Measurements from ENCODE around the gene FGFR4.

Gene FGFR4

DNA sequence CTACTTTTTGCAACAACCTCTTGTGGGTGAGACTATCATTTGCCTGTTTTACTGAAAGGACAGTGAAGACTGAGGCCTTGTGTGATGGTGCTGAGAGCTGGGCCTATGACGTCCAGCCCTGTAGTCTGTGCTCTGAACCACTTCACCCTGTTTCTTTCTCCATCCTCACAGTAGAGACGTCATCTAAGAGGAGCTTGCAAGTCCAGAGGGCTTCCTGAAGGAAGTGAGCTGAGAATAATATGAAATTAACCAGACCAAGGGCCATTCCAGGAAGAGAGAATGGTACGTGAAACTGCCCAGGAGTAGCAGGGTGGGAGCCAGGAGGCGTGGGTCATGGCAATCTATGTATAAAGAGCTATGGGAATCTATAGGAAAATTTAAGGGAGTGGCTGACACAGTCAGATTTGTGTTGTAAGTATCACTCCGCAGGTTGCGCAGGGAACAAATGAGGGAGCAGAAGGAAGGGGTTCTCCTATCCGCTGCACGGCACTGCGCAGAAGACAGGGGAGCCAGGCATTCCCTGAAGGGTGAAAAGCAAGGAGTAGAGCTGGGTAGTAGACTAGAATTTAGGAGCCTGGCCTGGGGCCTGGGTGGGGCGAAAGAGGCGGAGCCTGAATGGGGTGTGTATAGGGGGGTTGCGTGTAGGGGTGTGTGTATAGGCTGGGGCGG is 596 bp upstream of the FGFR4 start:
- no peak for DNase-seq

DNA sequence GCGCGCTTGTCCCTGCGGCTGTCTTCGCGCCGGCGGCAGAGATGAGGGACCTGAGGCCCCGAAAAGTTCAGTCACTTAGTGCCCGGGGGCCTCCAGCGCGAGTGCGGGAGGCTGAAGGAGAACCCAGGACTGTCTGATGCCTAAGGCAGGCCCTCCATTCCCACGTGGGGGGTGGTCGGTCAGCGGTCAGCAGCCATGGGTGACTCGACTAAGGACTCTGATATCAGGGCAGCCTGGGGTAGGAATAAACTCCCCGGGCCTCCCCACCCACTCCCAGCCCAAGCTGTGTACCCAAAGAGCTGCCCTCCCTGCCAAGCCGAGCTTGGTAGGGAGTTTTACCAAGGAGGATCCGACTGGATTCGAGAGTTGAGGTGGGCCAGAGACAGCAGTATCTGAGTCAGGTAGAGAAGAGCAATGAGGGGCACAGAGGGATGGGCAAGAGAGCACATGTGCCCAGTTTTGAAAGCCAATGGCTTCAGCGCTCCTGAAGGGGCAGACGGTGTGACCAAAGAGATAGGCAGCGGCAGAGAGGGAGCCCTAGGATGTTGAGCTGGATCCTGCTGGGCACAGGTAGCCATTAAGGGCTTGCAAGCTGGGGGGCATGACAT is 787 bp downstream of the FGFR4 start:
- no peak for DNase-seq

DNA sequence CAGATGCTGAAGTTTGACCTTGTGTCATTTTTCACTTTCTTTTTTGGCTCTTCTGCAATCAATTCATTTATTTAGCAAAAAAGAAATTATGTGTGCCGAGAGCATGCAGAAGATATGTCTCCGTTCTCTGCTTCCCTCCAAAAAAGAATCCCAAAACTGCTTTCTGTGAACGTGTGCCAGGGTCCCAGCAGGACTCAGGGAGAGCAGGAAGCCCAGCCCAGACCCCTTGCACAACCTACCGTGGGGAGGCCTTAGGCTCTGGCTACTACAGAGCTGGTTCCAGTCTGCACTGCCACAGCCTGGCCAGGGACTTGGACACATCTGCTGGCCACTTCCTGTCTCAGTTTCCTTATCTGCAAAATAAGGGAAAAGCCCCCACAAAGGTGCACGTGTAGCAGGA is 2.4 kb downstream of the FGFR4 start:
- DNase-seq = no peak

DNA sequence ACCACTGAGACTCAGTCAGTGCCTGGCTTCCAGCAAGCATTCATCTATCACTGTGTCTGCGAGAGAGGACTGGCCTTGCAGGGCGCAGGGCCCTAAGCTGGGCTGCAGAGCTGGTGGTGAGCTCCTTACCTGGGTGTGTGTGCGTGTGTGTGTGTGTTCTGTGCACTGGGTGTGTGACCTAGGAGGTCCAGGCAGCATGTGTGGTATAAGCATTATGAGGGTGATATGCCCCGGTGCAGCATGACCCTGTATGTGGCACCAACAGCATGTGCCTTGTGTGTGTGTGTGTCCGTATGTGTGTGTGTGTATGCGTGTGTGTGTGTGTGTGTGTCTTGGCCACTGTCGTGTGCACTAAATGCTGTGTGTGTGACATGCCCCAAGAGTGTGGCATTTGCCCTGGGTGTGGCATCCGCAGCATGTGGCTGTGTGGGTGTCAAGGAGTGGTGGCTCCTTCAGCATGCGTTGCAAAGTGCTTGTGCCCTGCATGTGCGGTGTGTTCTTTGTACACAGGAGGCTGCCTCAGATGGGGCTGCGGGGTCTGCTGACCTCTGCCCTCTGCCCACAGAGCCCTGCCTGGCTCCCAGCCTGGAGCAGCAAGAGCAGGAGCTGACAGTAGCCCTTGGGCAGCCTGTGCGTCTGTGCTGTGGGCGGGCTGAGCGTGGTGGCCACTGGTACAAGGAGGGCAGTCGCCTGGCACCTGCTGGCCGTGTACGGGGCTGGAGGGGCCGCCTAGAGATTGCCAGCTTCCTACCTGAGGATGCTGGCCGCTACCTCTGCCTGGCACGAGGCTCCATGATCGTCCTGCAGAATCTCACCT is 3.3 kb downstream of the FGFR4 start:
- no peak for DNase-seq

DNA sequence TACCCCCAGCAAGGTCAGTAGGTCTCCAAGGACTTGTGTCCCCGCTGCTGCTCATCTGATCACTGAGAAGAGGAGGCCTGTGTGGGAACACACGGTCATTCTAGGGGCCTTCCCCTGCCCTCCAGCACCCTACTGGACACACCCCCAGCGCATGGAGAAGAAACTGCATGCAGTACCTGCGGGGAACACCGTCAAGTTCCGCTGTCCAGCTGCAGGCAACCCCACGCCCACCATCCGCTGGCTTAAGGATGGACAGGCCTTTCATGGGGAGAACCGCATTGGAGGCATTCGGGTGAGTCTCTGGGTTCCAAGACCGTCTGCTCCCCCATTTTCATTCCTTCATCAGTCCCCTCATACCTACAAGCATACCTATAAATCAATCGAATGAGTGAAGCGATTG is 4.1 kb downstream of the FGFR4 start:
- no peak for DNase-seq

DNA sequence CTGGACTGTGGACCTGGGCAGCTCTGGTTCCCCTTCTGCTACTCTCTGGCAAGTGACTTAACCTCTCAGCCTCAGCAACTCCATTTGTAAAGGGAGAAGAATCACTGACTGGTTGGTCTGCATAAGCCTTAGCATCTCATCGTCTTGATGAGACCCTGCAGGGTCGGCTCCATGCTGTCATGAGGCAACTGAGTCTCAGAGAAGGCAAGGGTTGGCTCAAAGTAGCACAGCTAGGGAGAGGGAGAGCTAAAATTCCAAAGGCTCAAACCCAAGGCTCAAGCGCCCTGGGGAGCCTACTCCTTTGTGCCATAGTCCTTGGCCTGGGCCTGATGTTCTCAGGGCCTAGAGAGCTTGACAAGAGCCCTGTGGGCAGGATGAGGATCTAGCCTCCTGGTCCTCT is 4.5 kb downstream of the FGFR4 start:
- DNase-seq = no peak

DNA sequence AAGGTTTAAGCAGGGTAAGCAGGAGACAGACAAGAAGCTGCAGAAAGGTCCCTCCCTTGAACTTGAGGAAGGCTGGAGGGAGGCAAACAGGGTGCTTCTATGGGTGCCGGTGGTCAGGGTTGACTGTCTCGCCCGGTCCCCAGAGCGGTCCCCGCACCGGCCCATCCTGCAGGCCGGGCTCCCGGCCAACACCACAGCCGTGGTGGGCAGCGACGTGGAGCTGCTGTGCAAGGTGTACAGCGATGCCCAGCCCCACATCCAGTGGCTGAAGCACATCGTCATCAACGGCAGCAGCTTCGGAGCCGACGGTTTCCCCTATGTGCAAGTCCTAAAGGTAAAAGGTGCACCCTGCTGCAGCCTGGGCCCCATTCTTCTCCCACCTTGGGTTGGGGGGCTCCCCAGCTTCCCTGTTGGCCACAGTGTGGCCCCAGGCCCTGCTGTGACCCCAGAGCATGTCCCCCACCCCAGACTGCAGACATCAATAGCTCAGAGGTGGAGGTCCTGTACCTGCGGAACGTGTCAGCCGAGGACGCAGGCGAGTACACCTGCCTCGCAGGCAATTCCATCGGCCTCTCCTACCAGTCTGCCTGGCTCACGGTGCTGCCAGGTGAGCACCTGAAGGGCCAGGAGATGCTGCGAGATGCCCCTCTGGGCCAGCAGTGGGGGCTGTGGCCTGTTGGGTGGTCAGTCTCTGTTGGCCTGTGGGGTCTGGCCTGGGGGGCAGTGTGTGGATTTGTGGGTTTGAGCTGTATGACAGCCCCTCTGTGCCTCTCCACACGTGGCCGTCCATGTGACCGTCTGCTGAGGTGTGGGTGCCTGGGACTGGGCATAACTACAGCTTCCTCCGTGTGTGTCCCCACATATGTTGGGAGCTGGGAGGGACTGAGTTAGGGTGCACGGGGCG is 5.7 kb downstream of the FGFR4 start:
- no peak for DNase-seq

DNA sequence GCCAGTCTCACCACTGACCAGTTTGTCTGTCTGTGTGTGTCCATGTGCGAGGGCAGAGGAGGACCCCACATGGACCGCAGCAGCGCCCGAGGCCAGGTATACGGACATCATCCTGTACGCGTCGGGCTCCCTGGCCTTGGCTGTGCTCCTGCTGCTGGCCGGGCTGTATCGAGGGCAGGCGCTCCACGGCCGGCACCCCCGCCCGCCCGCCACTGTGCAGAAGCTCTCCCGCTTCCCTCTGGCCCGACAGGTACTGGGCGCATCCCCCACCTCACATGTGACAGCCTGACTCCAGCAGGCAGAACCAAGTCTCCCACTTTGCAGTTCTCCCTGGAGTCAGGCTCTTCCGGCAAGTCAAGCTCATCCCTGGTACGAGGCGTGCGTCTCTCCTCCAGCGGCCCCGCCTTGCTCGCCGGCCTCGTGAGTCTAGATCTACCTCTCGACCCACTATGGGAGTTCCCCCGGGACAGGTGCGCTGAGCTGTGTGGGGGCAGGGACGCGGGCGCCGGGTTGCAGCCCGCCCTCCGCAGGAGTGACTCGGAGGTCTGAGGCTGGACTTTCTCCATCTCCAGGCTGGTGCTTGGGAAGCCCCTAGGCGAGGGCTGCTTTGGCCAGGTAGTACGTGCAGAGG is 6.5 kb downstream of the FGFR4 start:
- no peak for DNase-seq

DNA sequence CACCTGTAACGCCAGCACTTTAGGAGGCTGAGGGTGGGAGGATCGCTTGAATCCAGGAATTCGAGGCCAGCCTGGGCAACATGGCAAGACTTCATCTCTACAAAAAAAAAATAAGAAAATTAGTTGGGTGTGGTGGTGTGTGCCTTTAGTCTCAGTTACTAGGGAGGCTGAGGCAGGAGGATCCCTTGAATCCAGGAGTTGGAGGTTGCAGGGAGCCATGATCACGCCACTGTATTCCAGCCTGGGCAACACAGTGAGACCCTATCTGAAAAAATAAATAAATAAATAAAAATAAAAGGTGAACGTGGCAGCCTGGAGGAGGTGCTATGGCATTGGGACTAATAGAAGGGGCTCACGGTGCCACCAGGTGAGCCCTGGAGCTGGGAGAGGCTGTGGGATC is 7.1 kb downstream of the FGFR4 start:
- no peak for DNase-seq

DNA sequence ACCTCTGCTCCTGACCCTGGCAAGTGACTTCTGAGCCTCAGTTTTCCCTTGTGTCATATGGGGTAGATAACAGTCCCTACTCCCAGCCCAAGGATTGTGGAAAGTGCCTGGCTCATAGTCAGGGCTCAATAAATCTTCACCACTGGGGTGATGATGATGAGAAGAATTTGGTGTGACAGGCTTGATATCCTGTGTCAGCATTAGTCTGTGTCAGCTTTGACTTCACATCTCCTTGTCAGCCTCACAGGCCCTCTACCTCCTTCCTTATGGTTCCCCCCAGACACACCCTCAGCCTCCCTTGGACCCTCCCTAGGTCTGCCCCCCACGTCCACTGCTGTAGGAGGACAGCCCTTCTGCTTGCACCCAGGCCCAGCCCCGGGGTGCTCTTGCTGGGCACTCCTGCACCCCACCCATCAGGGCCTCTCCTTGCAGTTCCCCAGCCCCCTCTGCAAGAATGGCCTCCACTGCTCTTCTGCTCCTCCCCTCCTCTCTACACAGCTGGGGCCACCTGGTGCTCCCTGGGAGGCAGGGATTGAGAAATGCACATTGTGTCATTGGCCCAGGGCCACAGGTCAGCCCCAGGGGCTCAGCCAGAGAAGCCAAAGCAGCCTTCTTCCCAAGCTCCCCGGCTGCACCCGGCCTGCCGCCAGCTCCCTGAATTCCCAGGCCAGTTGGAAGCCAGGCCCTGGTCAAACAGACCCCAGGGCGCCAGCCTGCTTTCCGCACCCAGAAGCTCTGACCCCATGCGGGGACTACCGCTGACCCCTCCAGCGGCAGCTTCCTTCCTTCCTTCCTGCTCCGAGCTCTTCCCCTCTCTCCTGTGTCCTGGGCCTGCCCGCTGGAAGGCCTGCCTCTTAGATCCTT is 7.7 kb downstream of the FGFR4 start:
- DNase-seq = no peak

DNA sequence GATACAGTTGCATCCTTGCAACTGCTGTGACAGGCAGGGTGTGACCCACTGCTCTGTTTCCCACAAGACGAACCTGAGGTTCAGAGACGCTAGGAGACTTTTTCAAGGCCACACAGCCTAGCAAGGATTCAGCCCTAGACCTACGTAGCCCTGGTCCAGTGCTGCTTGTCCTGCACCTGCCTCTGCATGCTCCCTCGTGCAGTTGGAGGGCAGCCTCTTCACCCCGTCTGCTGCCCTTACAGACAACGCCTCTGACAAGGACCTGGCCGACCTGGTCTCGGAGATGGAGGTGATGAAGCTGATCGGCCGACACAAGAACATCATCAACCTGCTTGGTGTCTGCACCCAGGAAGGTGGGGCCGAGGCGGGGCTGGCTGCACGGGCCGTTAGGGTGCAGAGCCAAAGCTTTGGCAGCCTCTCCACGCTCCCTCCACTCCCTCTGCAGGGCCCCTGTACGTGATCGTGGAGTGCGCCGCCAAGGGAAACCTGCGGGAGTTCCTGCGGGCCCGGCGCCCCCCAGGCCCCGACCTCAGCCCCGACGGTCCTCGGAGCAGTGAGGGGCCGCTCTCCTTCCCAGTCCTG is 8.5 kb downstream of the FGFR4 start:
- DNase-seq = no peak

DNA sequence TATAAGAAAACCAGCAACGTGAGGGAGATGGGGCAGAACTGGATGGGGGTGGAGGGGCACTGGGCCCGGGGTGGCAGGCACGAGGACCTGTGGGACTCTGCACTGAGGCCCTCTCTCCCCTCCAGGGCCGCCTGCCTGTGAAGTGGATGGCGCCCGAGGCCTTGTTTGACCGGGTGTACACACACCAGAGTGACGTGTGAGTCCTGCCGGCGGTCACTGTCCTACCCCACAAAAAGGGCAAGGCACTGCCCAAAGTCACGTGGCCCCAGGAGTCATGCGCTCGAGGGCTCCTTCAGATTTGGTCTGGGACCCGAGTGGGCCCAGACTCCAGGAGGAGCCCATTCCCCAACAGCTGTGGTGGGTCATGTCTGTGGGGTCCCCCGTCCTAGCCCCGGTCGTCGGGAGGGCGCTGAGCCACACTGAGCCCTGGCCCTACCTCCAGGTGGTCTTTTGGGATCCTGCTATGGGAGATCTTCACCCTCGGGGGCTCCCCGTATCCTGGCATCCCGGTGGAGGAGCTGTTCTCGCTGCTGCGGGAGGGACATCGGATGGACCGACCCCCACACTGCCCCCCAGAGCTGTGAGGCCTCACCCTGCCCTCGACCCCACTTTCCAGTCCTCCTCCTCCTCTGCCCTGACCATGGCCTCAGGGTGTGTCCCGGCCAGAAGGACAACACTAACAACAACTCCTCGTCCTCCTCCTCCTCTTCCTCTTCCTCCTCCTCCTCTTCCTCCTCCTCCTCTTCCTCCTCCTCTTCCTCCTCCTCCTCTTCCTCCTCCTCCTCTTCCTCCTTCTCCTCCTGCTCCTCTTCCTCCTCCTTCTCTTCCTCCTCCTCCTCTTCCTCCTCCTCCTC is 9.7 kb downstream of the FGFR4 start:
- no peak for DNase-seq

DNA sequence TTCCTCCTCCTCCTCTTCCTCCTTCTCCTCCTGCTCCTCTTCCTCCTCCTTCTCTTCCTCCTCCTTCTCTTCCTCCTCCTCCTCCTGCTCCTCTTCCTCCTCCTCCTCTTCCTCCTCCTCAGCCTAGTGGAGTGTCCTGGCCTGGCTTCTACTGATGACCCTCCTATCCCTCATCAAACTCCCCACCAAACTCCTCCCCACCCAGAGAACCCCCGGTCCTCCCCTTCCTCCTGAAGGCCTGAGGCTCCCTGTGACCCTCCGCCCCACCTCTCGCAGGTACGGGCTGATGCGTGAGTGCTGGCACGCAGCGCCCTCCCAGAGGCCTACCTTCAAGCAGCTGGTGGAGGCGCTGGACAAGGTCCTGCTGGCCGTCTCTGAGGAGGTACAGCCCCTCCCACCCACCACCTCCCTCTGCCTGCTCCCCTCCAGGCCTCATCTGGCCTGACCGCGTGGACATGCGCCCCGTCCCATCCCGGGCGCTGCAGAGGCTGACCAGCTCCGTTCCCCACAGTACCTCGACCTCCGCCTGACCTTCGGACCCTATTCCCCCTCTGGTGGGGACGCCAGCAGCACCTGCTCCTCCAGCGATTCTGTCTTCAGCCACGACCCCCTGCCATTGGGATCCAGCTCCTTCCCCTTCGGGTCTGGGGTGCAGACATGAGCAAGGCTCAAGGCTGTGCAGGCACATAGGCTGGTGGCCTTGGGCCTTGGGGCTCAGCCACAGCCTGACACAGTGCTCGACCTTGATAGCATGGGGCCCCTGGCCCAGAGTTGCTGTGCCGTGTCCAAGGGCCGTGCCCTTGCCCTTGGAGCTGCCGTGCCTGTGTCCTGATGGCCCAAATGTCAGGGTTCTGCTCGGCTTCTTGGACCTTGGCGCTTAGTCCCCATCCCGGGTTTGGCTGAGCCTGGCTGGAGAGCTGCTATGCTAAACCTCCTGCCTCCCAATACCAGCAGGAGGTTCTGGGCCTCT is 10.6 kb downstream of the FGFR4 start:
- no peak for DNase-seq

DNA sequence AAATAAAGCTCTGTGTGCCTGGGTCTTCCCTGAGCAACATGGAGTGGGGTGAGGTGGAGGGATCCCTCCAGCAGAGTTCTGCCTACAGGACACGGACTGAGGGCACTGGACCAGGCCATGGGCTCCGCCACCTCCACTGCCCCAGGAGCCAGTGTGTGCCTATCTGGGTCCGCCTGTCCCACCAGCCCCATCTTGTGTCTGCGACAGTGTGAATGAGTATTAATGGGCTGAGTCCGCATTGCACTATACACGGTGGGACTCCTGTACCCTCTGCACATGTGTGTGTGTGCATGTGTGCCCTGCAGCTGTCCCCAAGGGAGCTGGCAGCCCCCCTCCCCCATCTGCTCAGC is 11.4 kb downstream of the FGFR4 start:
- no peak for DNase-seq

DNA sequence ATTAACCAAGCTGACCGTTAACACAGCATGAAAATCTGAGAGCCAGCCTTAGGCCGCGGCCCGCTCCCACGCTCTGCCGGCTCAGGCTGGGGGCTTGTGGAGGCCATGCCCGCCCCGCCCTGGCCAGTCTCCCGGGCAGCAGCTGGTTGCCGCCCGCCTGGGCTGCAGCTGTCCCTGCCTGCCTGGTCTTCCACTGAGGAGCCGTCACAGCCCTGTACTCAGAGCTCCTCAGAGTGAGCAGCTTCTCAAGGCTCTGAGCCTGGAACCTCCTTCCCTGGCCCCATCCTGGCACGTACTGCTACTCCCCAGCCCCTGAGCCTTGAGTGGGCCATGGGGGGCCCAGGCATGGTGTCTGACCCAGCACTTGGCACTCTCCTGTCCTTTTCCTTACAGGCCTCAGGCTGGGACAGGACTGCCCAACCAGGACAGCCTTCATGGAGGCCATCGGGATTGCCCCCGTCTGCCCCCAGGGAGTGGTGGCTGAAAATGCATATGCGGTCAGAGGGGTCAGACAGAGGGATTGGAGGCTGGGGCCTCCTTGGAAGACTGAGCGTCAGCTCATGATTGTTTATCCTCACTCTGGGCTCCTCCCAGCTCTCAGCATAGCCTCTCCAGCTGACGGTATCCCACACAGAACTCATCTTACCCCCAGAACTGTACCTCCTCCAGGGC is 11.9 kb downstream of the FGFR4 start:
- no peak for DNase-seq

DNA sequence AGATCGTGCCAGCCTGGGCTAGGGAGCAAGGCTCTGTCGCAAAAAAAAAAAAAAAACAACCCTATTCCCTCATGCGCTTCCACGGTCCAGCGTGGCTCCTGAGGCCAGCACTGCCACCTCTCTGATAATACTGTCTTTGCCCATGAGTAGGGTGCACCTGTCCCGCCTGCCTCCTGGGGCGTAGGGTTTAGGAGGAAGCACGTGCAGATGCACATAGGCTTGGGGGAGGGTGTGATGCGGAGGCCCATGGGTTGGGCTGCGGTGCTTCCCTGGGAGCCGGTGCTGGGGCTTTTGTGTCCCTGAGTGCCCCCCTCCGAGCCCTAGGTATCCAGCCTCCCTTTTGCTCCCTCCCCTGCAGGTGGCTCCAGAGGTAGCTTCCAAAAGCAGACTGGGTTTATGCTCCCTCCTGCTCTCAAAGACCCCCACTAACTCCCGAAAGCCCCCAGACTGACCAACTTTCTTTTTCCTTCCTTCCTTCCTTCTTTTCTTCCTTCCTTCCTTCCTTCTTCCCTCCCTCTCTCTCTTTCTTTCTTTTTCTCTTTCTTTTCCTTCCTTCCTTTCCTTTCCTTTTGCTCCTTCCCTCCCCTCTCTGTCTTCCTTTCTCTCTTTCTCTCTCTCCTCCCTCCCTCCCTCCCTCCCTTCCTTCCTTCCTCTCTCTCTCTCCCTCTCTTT is 12.8 kb downstream of the FGFR4 start:
- DNase-seq = no peak

DNA sequence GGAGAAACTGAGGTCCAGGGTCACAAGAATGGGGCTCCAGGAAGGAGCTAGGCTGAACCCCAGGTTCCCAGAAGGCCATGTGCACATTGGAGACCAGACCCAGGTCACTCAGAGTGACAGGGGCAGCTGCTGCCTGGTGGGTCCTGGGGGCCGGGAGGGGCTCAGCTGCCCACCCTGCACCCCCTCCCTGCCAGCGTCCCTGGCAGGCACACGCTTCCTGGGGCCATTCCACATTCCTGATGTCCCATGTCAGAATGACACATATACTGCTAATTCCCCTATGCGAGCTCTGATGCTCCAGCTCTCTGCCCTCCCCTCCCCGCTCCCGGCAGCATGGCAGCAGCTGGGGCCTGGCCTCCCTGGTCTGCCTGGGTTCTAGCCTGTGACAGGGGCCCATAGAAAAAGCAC is 14.0 kb downstream of the FGFR4 start:
- no peak for DNase-seq
